ENCODE data around the gene EHMT1. TPM values are rescaled to one million over a fixed set of nuclear protein-coding genes. Genes with fewer than 3 reads are reported as not detected.

Gene EHMT1
- total RNA-seq, 1 experiment from 2014 or later, result 112 TPM

DNA sequence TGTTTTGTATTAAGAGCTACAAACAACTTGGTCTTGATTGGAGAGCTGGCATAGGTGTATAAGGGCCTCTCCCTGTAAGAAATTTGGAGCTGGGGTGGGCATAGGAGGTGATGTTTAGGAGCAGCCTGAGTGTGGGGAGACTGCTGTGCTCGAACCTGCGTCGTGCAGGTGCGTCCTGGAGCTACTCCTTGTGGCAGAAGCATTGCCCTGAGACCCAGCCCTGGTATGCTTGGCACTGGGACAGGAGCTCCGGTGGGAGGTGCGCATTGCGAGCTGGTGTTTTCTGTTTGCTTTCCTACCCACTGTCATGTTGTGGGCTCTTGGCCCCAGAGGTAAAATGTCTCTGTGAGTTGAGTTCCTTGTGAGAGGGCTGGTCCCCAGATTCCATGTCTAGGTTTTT, 46.4 kb downstream of the EHMT1 start:
- H4K20me1 ChIP-seq (ENCODE audit: control insufficient read depth, insufficient read depth, insufficient read length), result no peaks in the 10 kb centered on the region

More for the DNA sequence above, 46.4 kb downstream of the EHMT1 start:
- no peak overlapping the region for H2AFZ ChIP-seq (ENCODE audit: low read length)
- no CpG with 5 or more reads among the region's 7 CpGs for WGBS (ENCODE audit: extremely low coverage, insufficient read length, low lambda C conversion rate)
- Mint-ChIP-seq H3K27ac (peak overlapping the region; percentile 96 to 98 (median 98)), H3K9me3 (no peaks in the 10 kb centered on the region; a peak in 2 of 5 replicates), H3K36me3 (ENCODE audit: insufficient read depth in 1 of 3, low read depth in 3 of 3) (peaks cover 10 to 23% (median 22%) of the 10 kb centered on the region in 3 experiments), H3K27me3 (ENCODE audit: low read depth) (no peaks in the 10 kb centered on the region), H3K4me1 (peaks cover 66 to 72% of the 10 kb centered on the region in 2 experiments), H3K4me3 (no peak overlapping the region)
- H2BK5ac ChIP-seq (ENCODE audit: insufficient read length, low read length), result no peak overlapping the region
- no peak overlapping the region for H2BK20ac ChIP-seq (ENCODE audit: low read depth, low read length, poor library complexity, severe bottlenecking)
- no peak overlapping the region for H3K4me2 ChIP-seq (ENCODE audit: insufficient read depth, insufficient read length, low read length)
- H2BK120ac ChIP-seq (ENCODE audit: low read depth, low read length, poor library complexity, severe bottlenecking), result no peak overlapping the region
- 0 out of 2 replicates have a peak overlapping the region, but pooled peaks have one; percentile 6 for H3K14ac ChIP-seq (ENCODE audit: insufficient read depth, low read length)
- peaks cover 13% of the 10 kb centered on the region; the same call in 1 of the 2 replicates for H3K79me2 ChIP-seq (ENCODE audit: insufficient read depth, low read length)
- DNase-seq, result no peak
- peak overlapping the region; percentile 27 for H3K27ac ChIP-seq (ENCODE audit: insufficient read length, low read depth, low read length)
- TF ChIP-seq, protein P1, sequence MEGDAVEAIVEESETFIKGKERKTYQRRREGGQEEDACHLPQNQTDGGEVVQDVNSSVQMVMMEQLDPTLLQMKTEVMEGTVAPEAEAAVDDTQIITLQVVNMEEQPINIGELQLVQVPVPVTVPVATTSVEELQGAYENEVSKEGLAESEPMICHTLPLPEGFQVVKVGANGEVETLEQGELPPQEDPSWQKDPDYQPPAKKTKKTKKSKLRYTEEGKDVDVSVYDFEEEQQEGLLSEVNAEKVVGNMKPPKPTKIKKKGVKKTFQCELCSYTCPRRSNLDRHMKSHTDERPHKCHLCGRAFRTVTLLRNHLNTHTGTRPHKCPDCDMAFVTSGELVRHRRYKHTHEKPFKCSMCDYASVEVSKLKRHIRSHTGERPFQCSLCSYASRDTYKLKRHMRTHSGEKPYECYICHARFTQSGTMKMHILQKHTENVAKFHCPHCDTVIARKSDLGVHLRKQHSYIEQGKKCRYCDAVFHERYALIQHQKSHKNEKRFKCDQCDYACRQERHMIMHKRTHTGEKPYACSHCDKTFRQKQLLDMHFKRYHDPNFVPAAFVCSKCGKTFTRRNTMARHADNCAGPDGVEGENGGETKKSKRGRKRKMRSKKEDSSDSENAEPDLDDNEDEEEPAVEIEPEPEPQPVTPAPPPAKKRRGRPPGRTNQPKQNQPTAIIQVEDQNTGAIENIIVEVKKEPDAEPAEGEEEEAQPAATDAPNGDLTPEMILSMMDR (conservative IDR thresholded peaks at IDR 0.05), result no peak
- no peak overlapping the region for H3K56ac ChIP-seq (ENCODE audit: insufficient read length, low read depth, low read length)
- no peak overlapping the region for H4K8ac ChIP-seq (replicated peaks; ENCODE audit: insufficient read length, low read depth, low read length)
- H2BK12ac ChIP-seq (ENCODE audit: insufficient read length, low read depth, low read length), result peak overlapping the region; percentile 12
- peaks cover 4% of the 10 kb centered on the region for H3K23me2 ChIP-seq (ENCODE audit: insufficient read length, low read depth, low read length, poor library complexity, severe bottlenecking)
- no peaks in the 10 kb centered on the region for H3K79me1 ChIP-seq (ENCODE audit: insufficient read depth, low read depth, low read length, poor library complexity, severe bottlenecking)
- H3K23ac ChIP-seq (ENCODE audit: insufficient read length, low read depth, low read length), result no peak overlapping the region
- H2BK15ac ChIP-seq (ENCODE audit: low read depth, low read length), result no peak overlapping the region
- H3K4ac ChIP-seq (ENCODE audit: low read depth, low read length), result no peak overlapping the region; the same call in 1 of the 2 replicates
- no peak overlapping the region for H3K9ac ChIP-seq (ENCODE audit: extremely low read depth, insufficient read length, low read length)
- H4K91ac ChIP-seq (ENCODE audit: insufficient read length, low read depth, low read length), result no peak overlapping the region
- H3K4me1 ChIP-seq (ENCODE audit: insufficient read depth, low read length), result peaks cover 21% of the 10 kb centered on the region; the same call in 1 of the 2 replicates
- no peak overlapping the region for H3T11ph ChIP-seq (ENCODE audit: low read length)
- no peaks in the 10 kb centered on the region for H3K27me3 ChIP-seq (ENCODE audit: insufficient read depth, low read length)
- no peak overlapping the region for H2AK5ac ChIP-seq (ENCODE audit: insufficient read length, low read length)
- peak overlapping the region; percentile 67 for H3K18ac ChIP-seq (ENCODE audit: insufficient read length, low read depth, low read length)
- H4K5ac ChIP-seq (ENCODE audit: insufficient read length, low read depth, low read length), result no peak overlapping the region
- H3K9me3 ChIP-seq (ENCODE audit: control insufficient read depth, low read depth, low read length), result no peaks in the 10 kb centered on the region

Measured in H9 (cell line).